DMS 273 treated with DMSO at 0.1 percent for 48 hours (cell line): ENCODE results near the gene USP27X.

Experiments
- DNase-seq: peaks from one replicate; lab custom pipeline; 2025; lab: John Stamatoyannopoulos, UW

USP27X gene

DNA sequence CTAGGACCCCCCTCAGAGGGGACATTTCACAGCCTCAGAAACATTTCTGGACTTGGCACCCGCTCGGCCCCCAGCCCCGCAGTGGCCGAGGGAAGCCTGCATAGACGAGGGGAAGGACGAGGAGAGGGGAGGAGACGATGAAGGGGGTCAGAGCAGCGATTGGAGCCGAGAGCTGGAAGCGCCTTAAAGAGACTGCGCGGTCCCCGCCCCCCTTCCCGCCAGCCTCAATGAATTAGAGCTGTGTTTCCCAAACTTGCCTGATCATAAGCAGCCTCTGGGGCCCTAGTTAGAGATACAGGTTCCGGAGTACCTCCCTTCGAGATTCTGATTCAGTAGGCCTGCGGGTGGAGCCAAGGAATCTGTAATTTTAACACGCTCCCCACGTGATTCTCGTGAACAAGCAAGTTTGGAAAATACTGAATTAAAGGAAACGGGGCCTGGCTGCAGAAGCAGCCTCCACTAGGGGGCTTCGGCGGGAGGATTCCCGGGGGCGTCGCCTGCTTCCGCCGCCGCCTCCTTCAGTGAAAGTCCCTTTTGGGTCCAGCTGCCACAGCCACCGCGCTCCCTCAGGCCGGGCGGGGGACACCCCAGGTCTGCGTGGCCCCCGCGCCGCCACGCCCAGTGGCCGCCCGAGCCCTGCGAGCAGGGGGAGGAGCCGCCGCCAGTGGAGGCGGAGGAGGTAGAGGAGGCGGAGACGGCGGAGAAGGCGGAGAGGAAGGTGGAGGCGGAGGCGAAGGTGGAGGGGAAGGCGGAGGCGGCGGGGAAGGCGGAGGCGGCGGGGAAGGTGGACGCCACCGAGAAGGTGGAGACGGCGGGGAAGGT lies at the start of gene USP27X:
USP27X (plus strand) TSS at position 651 of the 822 bp plus-strand sequence. CDS start 824 bp downstream, outside the sequence.
- DNase-seq = peak; percentile 63

DNA sequence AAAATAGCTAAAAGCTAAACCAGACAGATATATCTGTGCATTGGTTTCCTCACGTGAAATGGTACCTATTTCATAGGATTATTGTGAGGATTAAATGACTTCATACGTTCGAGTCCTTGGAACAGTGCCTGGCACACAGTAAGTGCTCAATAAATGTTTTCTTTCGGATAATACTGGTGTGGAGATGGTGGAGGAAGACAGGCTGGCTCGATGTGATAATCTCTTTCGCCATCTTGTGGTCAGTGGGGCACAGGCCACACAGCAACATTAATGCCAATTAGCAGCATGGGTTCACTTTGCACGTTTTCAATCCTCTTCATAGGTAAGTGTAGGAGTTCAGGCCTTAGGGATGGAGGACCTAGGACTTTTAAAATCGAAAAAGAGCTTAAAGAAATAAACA lies 40.9 kb upstream of the USP27X start:
- no peak for DNase-seq

DNA sequence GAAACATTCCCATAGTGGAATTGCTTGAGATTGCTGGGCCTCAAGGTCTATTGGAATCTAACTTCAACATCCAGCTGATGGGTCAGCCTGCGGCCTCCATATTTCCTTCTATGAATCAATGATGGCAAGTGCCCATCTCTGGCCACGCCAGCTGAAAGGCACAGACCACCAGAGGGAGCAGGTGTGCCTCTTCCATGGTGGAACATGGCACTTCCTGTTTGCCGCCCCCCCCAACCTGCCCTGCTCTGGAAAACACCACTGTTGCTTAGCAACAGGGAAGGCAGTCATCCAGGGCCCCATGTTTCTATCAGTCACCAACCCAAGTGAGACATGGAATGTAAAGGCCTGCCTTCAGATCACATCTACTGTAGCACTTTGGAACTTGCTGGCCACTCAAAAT lies 38.6 kb upstream of the USP27X start:
- peak; percentile 44 for DNase-seq

DNA sequence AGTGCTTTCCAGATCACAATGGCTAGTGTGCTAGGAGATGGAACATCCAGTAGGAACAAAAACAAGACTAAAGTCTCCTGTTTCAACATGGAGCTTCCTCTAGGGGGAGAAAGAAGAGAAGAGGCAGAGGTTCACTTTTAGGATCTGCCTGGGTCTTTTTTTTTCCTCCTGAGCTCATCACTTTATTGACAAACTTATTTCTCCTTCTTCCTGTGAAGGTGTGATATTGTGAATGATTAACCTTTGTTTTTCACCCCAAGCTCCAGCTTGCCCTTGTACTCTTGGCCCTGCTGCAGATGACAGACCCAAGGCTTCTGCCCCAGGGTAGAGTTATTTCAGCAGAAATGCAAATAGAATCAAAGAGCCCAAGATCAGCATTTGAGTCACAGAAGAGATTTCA lies 36.7 kb upstream of the USP27X start:
- no peak for DNase-seq

DNA sequence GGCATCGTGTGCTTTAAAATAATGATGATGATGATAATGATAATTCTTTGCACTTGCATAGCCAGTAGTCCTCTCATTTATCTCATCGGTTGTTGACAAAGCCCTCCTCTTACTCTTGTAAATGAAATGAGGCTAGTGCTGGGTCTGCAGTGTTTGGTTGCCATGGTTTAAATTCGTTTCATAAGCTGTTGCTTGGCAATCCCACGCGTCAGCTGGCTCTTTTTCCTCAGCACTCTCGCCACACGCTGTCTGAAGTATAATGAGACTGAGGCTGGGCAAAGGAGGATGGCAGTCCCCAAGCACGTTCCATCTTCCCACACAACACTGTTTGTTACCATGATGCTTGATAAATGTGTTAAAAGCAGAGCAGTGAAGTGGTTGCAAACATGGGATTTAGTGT lies 34.7 kb upstream of the USP27X start:
- DNase-seq = no peak

DNA sequence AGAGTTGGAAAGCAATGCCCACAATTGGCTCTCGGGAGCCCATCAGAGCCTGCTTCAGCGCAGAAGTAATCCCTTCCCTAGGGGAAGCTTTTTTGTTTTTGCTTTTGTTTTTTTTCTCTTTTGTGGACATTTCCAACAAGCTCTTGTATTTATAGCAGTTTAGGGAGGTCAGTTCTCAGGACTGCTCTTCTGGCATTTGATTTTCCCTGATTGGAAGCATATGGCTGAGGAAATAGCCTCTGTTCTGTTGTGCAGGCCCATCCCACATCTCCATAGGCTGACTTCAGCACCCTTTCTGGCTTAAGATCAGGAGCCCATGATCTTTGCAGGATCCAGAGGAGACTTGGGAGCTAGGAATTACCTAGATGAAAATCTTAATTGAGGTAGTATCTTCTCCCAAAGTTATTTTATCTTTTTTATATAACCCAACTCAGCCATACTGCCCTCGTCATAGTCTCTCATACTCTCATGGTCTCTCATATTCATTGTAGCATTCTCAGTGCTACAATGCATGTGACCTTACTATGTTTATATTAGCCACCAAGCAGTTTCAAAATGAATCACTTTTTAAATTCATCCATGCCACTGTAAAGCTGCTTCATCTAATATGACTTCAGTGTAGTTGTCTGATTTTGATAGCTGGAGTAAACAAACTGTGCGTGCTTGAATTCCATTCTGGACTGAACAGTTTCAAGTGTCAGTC lies 33.4 kb upstream of the USP27X start:
- DNase-seq = no peak

DNA sequence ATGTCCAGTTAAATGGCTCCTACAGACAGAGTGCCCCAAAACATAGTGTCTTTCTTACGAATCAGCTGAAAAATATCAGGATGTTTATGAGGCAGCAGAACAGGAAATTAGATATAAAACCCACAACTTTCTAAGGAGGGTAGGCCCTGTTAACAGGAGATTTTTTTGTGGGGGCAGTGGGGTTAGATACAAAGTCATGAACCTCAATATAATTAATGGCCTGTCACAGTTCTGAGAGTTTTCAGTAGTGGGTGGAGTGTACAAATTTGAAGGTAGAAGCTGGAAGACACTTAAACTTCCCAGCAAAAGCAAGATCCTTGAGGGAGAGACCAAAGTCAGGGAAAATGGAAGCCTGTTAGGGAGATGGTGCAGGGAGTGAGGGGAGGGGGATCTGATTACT lies 32.8 kb upstream of the USP27X start:
- no peak for DNase-seq

DNA sequence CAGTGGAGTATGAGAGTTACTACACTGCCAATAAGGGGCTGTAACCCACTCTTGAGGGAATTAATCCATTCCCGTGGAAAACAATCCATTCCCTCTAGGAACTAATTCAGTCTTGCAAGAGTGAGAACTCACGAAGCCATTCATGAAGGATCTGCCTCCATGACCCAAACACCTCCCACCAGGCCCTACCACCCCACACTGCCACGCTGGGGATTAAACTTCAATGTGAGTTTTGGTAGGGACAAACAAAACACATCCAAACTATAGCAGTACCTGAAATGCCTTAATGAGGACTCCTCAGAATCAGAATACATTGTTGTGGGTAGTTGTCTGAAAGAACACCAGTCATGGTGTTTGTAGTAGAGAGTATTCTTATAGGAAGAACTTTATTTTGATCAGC lies 31.0 kb upstream of the USP27X start:
- DNase-seq = no peak

DNA sequence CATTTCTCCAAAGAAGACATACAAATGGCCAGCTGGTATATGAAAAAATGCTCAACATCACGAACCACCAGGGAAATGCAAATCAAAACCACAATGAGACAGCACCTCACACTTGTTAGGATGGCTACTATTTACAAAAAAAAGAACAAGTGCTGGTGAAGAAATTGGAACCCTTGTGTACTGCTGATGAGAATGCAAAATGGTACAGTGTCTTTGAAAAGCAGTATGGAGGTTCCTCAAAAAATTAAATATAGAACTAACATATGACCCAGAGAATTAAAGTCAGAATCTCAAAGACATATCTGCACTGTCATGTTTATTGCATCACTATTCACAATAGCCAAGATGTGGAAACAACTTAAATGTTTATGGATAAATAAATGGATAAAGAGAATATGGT lies 29.3 kb upstream of the USP27X start:
- no peak for DNase-seq

DNA sequence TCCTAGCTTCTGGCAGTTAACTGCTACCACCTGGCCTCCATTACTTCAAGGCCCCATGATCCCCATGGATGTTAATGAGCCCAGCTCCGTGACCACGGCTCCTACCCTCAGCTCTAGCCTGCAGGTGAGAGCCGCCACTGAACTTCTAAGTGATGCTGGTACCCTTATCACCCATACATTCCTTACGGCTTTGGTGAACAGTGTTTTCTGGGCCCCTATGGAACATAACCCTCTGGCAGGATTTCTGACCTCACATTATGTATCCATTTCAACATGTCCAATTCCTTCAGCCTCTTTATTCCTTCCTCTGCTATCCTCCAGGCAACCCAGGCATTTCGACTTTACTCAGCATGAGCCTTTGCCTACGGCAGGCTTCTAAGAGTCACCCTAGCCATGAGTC lies 25.6 kb upstream of the USP27X start:
- no peak for DNase-seq

DNA sequence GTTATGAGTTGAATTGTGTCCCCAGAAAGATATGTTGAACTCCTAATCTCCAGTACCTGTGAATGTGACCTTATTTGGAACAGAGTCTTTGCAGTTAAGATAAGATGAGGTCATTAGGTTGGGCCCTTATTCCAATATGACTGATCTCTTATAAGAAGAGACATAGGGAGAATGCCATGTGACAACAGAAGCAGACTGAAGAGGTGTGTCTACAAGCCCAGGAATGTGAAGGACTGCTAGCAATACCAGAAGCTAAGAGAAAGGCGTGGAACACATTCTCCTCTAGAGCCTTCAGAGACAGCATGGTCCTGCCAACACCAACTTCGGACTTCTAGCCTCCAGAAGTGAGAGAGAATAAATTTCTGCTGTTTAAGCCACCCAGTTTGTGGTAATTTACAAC lies 22.5 kb upstream of the USP27X start:
- DNase-seq = no peak

DNA sequence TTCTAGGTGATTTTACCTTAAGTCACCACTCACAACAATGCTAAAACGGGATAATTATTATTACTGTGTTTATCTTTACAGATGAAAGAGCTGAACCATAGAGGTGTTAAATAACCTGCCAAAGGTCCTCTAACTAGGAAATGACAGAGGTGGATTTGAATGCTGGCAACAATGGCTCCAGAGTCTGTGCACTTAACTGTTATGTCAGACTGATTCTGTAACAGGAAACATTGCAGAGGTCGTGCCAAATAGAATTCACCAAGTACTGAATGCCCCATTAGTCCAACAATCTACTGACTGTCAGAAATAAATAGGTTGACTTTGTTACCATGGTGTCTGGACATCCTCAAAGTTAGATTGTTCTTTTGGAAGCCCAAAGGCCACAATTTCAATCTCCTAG lies 20.9 kb upstream of the USP27X start:
- DNase-seq = no peak

DNA sequence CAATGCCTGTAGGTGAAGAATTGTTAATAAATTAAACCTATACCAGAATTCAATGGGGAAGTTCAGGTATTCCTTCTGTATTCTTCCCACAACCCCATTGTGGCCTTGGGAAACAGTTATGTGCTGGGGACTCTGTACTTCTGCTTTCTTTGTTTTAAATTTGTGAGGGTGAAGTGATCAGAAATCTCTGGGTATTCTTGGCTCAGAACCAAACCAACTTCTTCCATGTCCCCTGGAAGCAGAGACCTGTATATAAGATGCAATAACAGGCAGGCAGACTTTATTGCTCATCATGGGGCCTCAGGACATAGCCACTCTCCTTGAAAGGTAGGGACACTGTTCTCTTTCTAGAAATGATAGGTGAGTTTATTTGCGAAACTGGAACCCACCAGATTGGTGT lies 19.8 kb upstream of the USP27X start:
- no peak for DNase-seq

DNA sequence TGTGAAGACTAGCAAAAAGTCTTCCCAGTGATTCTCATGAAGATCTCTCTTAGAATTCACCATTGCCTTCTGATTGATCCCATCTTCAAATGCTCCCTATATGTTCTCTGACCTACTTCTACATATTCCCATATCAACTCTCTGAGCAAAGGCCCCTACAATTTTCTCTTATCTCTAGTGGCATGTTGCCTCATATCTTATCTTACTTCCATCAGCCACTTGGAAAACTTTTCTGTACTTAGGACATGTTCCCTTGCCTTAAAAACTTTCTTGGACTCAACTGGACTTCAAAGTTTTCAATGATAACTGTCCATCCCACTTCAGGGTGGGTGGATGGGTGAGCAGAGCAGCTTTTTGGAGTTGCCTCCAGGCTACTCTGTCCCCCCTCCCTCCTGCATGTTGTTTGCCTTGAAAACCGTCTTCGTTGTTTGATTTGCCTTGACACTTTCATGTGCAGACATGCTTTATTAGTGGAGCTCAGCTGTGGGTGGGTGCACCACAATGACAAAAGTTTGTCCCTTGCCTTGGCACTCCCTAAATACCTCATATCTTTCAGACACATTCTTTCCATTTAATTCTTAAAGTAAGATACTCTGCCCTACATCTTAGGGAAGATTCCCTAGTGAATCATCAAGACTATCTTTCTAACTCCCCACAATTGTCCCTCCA lies 18.3 kb upstream of the USP27X start:
- no peak for DNase-seq

DNA sequence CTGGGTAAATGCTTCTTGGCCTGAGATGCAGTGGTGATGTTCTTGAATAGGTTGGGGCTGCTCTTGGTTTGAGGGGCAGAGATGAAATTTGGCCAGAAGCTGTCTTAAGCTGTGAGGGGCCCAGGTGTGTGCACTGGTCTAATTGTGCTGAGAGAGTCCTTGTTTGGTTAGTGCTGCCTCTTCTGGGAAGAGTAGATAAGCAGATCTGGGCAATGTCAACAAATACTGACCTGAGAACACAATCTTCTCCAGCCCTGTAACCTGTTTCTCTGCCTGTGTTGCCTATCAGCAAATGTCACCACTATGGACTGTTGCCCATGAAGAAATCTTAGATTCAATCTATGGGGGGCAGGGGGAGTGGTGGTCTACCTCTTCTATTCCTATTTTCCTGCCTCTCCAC lies 17.2 kb upstream of the USP27X start:
- no peak for DNase-seq

DNA sequence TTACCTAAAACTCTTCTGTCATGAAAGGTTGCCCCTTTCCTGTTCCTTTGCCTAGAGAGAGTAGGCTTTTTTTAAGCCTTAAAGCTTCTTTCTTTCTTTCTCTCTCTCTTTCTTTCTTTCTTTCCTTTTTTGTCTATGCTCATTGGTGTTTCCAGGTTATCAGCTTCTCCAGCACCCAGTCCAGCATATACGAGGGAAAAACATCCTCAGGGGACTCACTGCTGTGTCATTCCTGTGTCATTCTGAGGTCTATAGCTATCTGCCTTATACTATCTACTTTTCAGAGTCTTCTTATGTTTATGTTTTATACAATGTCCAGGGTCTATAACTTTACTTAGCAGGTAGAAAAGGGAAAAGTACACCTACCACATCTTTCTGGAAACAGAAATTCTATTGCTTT lies 10.5 kb upstream of the USP27X start:
- DNase-seq = no peak

DNA sequence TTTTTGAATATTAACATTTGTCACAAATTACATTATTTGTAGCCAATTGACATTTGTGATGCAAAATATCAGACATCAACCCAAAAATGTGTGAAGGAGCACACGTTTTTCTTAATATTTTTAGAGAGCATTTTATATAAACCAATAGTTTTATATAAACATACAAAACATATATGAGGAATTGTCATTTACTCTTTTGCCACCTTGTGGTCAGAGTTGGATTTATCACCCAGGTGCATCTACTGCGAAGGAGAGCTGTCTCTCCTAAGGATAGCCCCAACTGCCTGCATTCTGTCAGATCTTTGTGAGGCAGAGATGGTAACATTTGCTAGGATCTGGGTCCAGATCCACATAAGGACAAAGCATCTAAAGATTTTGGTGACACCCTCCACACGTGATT lies 2.5 kb upstream of the USP27X start:
- no peak for DNase-seq

DNA sequence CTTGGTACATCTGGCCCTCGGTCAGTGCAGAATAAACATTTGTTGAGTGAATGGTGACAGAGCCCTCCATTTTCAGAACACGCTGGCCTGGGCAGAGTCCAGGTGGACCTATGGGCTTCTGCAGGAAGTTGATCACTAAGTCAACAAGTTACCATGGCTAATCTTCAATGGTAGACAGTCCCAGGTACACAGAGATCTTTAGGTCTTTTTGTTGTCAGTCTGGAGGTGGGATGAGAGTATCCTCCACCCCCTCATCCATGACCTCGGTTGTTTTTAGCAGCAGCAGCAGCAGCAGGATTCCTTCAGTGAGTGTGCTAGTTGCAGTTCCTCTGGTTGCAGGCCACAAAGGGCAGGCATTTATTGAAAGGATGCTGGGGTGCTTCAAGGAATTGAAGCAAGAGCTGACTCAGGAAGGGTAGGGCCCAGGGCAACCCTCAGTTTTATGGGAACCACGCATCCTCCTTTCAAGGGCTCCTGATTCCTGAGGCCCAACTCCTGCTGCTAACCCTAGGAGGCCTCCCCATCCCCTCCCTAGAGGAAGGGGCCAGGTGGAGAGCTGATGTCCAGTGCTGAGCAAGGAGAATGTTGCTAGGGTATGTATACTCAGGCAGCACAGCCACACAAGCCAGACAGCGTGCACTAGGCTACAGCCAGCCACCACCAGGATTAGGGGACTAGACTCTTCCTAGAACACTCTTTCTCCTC lies 1.7 kb upstream of the USP27X start:
- no peak for DNase-seq

DNA sequence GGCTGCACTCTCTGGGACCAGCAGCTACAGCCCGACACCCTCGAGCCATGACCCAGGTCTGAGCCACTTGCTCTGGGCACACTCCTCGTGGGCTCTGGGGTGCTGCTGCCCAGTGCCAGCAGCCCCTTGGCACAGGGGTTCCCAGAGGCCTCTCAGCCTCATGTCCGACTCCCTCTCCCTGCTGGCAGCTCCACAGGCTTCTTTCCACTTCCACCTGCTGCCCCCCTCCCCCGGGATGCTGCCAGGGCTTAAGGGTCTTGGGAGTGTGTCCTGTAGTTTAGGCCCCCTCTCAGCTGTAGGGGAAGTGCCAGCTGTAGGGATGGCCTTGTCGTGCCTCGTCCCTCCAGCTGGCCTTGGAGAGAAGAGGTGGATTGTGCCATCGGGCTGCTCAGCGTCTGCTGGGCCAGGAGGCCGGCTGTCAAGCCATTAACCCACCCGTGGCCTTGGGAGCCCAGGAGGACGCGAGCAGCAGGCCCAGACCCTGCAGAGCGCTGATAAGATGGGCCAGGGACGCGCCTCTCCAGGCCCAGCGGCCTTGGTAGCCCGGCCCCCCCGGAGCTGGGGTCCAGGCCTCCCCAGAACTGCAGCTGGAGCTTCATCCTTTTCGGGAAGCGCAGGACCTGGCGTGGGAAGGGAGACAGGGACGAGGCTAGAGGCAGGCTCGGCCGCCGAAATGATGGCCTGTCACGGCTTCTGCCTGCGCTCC lies 1.0 kb upstream of the USP27X start:
- no peak for DNase-seq

DNA sequence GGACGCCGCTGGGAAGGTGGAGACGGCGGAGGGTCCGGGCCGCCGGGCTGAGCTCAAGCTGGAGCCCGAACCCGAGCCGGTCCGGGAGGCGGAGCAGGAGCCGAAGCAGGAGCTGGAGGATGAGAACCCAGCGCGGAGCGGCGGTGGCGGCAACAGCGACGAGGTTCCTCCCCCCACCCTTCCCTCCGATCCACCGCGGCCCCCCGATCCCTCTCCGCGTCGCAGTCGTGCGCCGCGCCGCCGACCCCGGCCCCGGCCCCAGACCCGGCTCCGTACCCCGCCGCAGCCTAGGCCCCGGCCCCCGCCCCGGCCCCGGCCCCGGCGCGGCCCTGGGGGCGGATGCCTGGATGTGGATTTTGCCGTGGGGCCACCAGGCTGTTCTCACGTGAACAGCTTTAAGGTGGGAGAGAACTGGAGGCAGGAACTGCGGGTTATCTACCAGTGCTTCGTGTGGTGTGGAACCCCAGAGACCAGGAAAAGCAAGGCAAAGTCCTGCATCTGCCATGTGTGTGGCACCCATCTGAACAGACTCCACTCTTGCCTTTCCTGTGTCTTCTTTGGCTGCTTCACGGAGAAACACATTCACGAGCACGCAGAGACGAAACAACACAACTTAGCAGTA lies 483 bp downstream of the USP27X start:
- DNase-seq = no peak

DNA sequence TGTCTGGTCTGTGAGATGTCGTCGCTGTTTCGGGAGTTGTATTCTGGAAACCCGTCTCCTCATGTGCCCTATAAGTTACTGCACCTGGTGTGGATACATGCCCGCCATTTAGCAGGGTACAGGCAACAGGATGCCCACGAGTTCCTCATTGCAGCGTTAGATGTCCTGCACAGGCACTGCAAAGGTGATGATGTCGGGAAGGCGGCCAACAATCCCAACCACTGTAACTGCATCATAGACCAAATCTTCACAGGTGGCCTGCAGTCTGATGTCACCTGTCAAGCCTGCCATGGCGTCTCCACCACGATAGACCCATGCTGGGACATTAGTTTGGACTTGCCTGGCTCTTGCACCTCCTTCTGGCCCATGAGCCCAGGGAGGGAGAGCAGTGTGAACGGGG lies 1.4 kb downstream of the USP27X start:
- DNase-seq = no peak
